ENCODE results near the gene CACNA2D2. TPM values are rescaled to one million over a fixed set of nuclear protein-coding genes. Genes with fewer than 3 reads are reported as not detected.

The CACNA2D2 gene
- total RNA-seq, 1 donor from 2014 or later: 1.00 TPM

DNA sequence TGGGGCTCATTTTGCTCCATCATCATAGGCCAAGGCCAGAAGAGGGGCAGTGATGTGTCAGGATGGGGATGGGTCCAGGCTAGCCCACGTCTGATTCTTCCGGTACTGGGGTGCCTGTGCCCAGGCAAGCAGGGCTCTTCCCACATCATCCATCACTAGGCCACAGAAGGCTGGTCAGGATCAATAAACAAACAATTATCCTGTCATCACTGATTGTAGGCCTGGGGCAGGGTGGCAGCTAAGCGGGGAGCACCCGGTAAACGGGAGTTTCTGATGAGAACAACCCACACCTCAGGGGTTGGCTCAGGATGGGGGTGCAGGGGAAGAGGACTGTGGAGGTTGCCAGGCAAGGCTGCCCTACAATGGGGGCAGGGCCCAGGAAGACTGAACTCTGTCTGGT lies 18.1 kb upstream of the CACNA2D2 start:
- DNase-seq (ENCODE audit: low read depth): no peak
- no peaks in the 10 kb centered on the region for H3K36me3 ChIP-seq (ENCODE audit: insufficient read depth, low read length)
- FAIRE-seq: no peak
- H4K20me1 ChIP-seq (ENCODE audit: insufficient read depth, low read length): no peaks in the 10 kb centered on the region
- peaks cover 1% of the 10 kb centered on the region for H3K4me1 Mint-ChIP-seq (ENCODE audit: low read depth, unreplicated experiment)
- TF ChIP-seq, protein P1, sequence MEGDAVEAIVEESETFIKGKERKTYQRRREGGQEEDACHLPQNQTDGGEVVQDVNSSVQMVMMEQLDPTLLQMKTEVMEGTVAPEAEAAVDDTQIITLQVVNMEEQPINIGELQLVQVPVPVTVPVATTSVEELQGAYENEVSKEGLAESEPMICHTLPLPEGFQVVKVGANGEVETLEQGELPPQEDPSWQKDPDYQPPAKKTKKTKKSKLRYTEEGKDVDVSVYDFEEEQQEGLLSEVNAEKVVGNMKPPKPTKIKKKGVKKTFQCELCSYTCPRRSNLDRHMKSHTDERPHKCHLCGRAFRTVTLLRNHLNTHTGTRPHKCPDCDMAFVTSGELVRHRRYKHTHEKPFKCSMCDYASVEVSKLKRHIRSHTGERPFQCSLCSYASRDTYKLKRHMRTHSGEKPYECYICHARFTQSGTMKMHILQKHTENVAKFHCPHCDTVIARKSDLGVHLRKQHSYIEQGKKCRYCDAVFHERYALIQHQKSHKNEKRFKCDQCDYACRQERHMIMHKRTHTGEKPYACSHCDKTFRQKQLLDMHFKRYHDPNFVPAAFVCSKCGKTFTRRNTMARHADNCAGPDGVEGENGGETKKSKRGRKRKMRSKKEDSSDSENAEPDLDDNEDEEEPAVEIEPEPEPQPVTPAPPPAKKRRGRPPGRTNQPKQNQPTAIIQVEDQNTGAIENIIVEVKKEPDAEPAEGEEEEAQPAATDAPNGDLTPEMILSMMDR (IDR thresholded peaks at IDR 0.05; ENCODE audit: insufficient read depth, low read depth, low read length): no peak
- TF ChIP-seq EZH2 (IDR thresholded peaks at IDR 0.05; ENCODE audit: insufficient read depth, low read length): no peak
- H3K9me3 Mint-ChIP-seq (ENCODE audit: unreplicated experiment): no peaks in the 10 kb centered on the region
- H3K36me3 Mint-ChIP-seq (ENCODE audit: low read depth, unreplicated experiment): no peaks in the 10 kb centered on the region
- H3K79me2 ChIP-seq (ENCODE audit: insufficient read depth, low read length): no peaks in the 10 kb centered on the region
- H3K27me3 ChIP-seq (ENCODE audit: insufficient read depth, low read length): peaks cover 18% of the 10 kb centered on the region
- no peak overlapping the region for H2AFZ ChIP-seq (ENCODE audit: low read depth, low read length)
- H3K4me3 Mint-ChIP-seq (ENCODE audit: unreplicated experiment): no peak overlapping the region
- no peaks in the 10 kb centered on the region for H3K9me3 ChIP-seq (ENCODE audit: insufficient read depth, low read depth, low read length)
- no peak overlapping the region for H3K27ac Mint-ChIP-seq (ENCODE audit: unreplicated experiment)
- no peak overlapping the region for H3K4me2 ChIP-seq (ENCODE audit: low read length)
- H3K4me1 ChIP-seq (ENCODE audit: insufficient read depth, low read length): no peaks in the 10 kb centered on the region
- H3K9ac ChIP-seq (ENCODE audit: low read length): no peak overlapping the region
- no peak overlapping the region for H3K4me3 ChIP-seq (ENCODE audit: insufficient read depth, low read depth, low read length)
- H3K27me3 Mint-ChIP-seq (ENCODE audit: low read depth, unreplicated experiment): peaks cover 53% of the 10 kb centered on the region
- no peak overlapping the region for H3K27ac ChIP-seq (ENCODE audit: low read depth, low read length)

DNA sequence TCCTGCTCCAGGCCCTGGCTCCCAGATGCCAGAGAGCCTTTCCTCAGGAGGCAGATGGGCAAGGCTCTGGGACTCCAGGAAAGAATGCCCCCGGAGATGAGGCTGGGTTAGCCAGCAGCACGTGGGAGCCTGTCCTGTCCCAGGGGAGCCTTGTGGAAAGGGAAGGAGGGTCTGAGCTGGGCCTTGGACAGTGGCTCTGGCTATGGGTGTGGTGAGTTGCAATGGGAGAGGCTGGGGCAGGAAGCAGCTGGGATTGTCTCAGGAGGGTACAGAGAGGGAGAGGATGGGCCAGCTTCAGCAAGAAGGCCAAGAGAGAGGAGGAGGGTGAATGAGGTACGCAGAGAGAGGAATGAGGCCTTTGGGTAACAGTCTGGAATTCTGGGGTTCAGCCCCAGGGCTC lies 17.4 kb upstream of the CACNA2D2 start:
- H3K4me1 ChIP-seq (ENCODE audit: insufficient read depth, low read length): no peaks in the 10 kb centered on the region
- H3K4me2 ChIP-seq (ENCODE audit: low read length): no peak overlapping the region
- H3K36me3 ChIP-seq (ENCODE audit: insufficient read depth, low read length): no peaks in the 10 kb centered on the region
- no peak overlapping the region for H3K4me3 ChIP-seq (ENCODE audit: insufficient read depth, low read depth, low read length)
- DNase-seq (ENCODE audit: low read depth) (no peak), FAIRE-seq (no peak)
- TF ChIP-seq, protein P1 (IDR thresholded peaks at IDR 0.05; ENCODE audit: insufficient read depth, low read depth, low read length): no peak
- no peak for TF ChIP-seq EZH2 (IDR thresholded peaks at IDR 0.05; ENCODE audit: insufficient read depth, low read length)
- H2AFZ ChIP-seq (ENCODE audit: low read depth, low read length): no peak overlapping the region
- Mint-ChIP-seq H3K9me3 (ENCODE audit: unreplicated experiment) (no peaks in the 10 kb centered on the region), H3K27me3 (ENCODE audit: low read depth, unreplicated experiment) (peaks cover 49% of the 10 kb centered on the region), H3K4me1 (ENCODE audit: low read depth, unreplicated experiment) (peaks cover 4% of the 10 kb centered on the region), H3K27ac (ENCODE audit: unreplicated experiment) (peak overlapping the region; percentile 78), H3K4me3 (ENCODE audit: unreplicated experiment) (no peak overlapping the region), H3K36me3 (ENCODE audit: low read depth, unreplicated experiment) (no peaks in the 10 kb centered on the region)
- H3K27me3 ChIP-seq (ENCODE audit: insufficient read depth, low read length): peaks cover 18% of the 10 kb centered on the region
- no peak overlapping the region for H3K27ac ChIP-seq (ENCODE audit: low read depth, low read length)
- no peaks in the 10 kb centered on the region for H3K79me2 ChIP-seq (ENCODE audit: insufficient read depth, low read length)
- no peaks in the 10 kb centered on the region for H3K9me3 ChIP-seq (ENCODE audit: insufficient read depth, low read depth, low read length)
- no peak overlapping the region for H3K9ac ChIP-seq (ENCODE audit: low read length)
- no peaks in the 10 kb centered on the region for H4K20me1 ChIP-seq (ENCODE audit: insufficient read depth, low read length)

DNA sequence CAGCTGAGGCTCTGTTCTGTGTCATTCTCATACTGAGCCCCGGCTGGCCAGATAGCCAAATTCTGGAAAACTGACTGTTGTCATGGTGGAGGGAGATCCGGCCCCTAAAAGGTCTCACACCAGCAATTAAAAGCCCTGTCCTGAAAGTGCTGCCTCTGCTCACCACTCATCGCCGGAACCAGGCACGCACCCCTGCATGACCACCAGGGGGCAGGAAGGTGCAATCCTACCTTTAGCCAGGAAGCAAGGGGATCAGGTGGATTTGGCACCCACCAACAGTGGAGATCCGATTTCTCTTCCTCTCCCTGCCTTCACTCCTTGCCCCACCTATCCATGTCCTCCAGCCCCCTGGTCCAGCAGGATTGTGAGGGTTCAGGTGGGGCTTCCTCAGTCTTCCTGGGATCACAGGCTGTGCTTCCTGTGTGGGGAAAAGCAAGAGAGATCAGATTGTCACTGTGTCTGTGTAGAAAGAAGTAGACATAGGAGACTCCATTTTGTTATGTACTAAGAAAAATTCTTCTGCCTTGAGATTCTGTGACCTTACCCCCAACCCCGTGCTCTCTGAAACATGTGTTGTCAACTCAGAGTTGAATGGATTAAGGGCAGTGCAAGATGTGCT lies 16.1 kb upstream of the CACNA2D2 start:
- Histone ChIP-seq H3K36me3 (ENCODE audit: insufficient read depth, low read length) (no peaks in the 10 kb centered on the region), H3K79me2 (ENCODE audit: insufficient read depth, low read length) (no peaks in the 10 kb centered on the region), H3K4me2 (ENCODE audit: low read length) (no peak overlapping the region), H3K9me3 (ENCODE audit: insufficient read depth, low read depth, low read length) (no peaks in the 10 kb centered on the region), H3K27me3 (ENCODE audit: insufficient read depth, low read length) (peaks cover 18% of the 10 kb centered on the region), H3K9ac (ENCODE audit: low read length) (no peak overlapping the region), H3K27ac (ENCODE audit: low read depth, low read length) (no peak overlapping the region), H3K4me3 (ENCODE audit: insufficient read depth, low read depth, low read length) (no peak overlapping the region), H4K20me1 (ENCODE audit: insufficient read depth, low read length) (no peaks in the 10 kb centered on the region), H2AFZ (ENCODE audit: low read depth, low read length) (no peak overlapping the region), H3K4me1 (ENCODE audit: insufficient read depth, low read length) (no peaks in the 10 kb centered on the region)
- FAIRE-seq (no peak), DNase-seq (ENCODE audit: low read depth) (peak; percentile 18)
- no peaks in the 10 kb centered on the region for H3K9me3 Mint-ChIP-seq (ENCODE audit: unreplicated experiment)
- H3K27ac Mint-ChIP-seq (ENCODE audit: unreplicated experiment): no peak overlapping the region
- H3K36me3 Mint-ChIP-seq (ENCODE audit: low read depth, unreplicated experiment): no peaks in the 10 kb centered on the region
- H3K27me3 Mint-ChIP-seq (ENCODE audit: low read depth, unreplicated experiment): peaks cover 47% of the 10 kb centered on the region
- no peak overlapping the region for H3K4me3 Mint-ChIP-seq (ENCODE audit: unreplicated experiment)
- TF ChIP-seq, protein P1 (IDR thresholded peaks at IDR 0.05; ENCODE audit: insufficient read depth, low read depth, low read length): peak; percentile 78
- no peak for TF ChIP-seq EZH2 (IDR thresholded peaks at IDR 0.05; ENCODE audit: insufficient read depth, low read length)
- peaks cover 12% of the 10 kb centered on the region for H3K4me1 Mint-ChIP-seq (ENCODE audit: low read depth, unreplicated experiment)
